Astrocyte of the hippocampus (primary cell): ENCODE results near the gene RHOBTB3.
"Not testable (repeated sequence)": the region's sequence is repeated elsewhere in the genome, so short reads cannot be mapped to it uniquely, and the experiment has no call there.

ENCODE experiments used
- DNase-seq: peaks from one replicate; pipeline ENCODE4 v3.0.0; 2011; ENCODE audit warnings: low read depth, low spot score

RHOBTB3 gene

DNA sequence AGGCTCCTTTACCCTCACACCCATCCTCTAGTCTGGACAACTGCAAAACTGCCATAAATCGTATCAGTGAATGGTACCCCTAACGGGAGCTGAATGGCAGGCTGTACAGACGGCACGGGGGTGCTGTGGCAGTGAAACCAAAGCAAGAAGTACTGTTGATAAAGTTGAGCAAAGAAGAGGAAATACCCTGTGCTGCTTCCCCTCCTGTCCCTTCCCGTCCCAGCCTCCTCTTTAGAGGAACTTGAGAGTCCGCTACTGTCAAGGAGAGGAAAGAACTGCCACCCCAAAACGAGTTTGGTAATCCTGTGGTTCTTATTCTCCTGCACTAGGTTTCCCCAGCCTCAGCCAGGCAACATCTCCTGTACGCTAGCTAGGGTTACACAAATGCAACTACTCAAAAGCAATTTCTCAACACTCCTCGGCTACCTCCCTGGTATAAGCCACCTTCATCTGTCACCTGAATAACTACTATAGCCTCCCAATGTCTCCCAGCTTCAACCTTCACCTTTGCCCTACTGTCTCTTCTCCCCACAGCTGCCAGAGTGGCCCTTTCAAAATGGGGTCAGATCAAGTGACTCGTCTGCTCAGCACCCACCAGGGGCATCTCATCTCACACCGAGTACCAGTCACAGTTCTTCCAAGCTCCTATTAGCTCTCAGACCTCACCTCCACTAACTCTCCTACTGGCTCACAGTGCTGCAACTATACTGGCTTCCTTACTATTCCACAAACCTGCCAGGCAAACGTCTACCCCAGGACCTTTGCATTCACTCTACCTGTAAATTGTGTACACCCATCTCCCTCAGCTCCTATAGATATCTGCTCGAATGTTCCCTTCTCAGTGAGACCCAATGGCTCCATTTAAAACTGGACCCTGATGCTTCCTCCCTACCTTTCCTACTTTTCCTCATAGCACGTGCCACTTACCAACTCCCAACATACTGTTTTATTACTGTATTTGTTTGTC, 87.3 kb downstream of the RHOBTB3 start:
- DNase-seq = no peak

- DNase-seq = no peak
Measured at GRCh38 chr5:95821110-95822021, 90.2 kb downstream of the RHOBTB3 start.

DNA sequence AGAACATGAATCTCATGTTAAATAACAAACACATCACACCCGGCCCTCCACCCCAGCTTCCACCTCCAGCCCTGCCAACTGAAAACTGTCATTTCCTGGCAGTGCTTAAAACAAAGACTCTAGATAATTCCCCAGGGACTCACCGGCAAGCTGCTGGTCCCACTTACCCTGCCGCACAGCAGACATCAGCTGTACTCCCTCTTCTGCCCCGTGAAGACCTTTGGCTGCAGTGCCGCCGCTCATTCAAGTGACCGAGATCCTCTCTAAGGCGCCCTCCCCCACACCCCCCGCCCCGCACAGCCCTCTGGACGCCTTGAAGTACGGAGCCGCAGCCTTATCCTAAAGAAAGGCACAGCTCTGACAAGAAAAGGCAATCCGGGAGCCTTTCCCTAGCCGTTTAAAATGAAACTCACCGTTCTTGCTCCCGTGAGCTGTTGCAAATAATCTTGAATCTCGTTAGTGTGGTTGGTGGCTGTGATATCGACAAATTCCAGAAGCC, 91.0 kb downstream of the RHOBTB3 start:
- DNase-seq = peak; percentile 74

- DNase-seq = peak; percentile 89
Measured at GRCh38 chr5:95822542-95823181, 91.5 kb downstream of the RHOBTB3 start, which contains the start of gene GLRX. Gene GLRX, minus strand, starts transcription at chr5:95822726. Its CDS starts 64 bp downstream, at chr5:95822662.

DNA sequence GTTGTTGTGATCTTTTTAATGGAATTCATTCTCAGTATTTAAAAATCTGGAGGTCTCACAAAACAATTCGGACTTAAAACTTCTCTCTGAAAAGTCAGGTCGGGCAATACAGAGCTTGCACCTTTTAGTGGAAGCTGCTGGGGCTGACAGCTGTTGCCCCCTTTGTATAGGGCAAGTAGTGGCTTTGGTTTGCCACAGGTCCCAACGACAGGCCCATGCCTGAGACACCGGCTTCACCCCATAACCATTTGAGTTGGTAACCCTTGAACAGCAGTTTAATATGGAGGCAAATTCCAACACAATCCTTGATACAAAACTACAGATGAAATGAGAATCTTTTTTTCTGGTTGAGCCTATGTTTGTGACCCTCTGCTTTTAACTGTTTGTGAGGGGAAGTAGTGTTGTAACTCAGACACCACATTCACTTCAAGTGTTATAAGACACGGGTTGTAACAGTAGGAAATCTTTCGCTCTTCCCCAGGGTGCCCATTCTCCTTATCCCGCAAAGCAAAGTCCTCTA, 92.1 kb downstream of the RHOBTB3 start:
- DNase-seq = no peak

DNA sequence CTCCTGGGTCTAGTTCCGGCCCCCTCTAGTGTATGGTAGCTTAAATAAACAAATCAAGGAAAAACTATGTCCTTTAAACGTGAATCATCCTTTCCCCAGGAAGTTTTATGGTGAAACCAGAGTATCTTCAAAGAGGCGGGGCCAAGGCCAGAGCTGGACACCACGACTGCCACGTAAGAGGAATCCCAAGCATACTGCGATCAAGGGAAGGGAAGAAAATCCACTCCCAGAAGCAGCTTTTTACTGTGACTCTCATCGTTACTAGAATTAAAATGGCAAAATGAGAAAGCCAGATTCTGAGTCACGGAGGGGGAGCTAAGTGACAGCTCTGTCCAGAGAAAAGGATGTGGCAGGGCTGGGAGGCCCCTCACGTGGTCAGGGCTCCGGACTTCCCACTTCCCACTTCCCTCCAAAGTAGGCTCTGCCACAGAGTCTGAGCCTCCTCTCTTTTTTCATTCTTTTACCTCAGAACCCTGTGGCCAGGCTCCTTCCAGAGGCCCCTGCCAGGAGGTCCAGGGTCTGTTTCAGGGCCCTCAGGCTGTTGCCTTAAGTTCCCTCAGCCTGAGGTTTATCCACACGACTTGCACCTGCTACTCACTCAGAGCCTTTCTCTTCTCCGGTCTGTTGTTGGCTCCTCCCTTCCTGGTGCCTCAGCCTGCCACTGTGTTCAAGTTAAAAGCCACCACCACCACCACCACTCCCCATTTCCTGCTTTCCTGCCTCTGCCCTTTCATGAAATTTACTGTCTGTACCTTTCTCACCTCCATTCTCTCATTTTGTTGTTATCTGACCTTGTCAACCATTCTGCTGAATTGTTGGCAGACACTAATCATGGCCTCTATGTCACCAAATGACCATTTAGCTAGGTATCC, 92.8 kb downstream of the RHOBTB3 start:
- DNase-seq = peak; percentile 76

GRCh38 chr5:95824747-95825146, 93.6 kb downstream of the RHOBTB3 start:
- DNase-seq = no peak

DNA sequence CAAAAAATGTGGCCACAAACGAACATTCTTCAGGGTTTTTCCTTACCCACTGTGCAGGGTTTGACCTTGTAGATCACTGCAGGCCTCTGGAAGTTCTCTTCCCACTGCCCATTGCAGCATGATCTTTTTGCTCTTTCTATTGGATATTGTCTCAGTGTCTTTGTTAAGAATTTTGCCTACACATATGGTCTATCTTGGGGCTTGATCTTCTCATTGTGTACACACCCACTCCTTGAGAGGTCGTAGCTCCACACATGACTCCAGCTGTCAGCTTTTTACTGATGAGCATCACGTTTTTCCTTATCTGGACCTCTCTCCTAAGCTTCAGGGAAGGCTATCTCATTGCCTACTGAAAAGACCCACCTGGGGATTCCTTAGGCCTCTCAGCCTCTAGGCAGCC, 94.4 kb downstream of the RHOBTB3 start:
- DNase-seq = no peak

GRCh38 chr5:95826949-95827891, 96.1 kb downstream of the RHOBTB3 start:
- no peak for DNase-seq

- no peak for DNase-seq
Measured at GRCh38 chr5:95827892-95828246, 96.7 kb downstream of the RHOBTB3 start.

DNA sequence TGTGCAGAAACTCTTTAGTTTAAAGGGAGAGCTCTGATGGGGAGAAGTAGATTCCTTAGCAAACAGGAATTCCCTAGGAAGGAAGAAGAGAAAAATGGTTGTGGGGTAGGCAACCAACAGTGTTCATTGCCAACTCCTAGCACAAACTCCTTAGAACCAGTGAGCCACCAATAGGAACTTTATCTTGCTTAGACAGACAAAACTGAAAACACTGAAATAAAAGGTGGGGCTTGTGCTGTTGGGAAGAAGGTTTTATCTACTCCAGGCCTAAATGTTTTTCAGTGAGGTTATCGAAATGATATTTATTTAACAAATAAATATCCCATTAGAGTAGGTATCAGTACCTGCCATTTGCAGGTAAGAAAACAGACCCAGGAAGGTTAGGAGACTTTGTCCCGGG, 99.1 kb downstream of the RHOBTB3 start:
- DNase-seq = no peak

DNA sequence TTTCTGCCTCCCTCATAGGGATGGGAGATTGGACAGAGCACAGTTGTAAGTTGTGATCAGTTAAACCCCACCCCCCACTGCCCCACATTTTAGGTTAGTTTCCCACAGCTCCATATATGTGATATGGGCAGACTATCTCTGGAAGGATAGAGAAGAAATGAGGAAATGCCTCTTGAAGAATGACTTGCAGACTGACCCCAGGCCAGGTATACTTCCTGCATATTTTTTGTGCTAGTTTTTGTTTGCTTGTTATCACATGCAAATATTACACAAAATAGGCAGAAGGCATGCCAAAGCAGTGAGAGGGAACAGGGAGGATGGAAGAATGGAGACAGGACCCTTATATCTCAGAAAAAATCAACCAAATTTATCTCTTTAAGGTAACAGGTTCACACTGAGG, 101.5 kb downstream of the RHOBTB3 start:
- no peak for DNase-seq

GRCh38 chr5:95835682-95836385, 104.7 kb downstream of the RHOBTB3 start:
- no peak for DNase-seq

DNA sequence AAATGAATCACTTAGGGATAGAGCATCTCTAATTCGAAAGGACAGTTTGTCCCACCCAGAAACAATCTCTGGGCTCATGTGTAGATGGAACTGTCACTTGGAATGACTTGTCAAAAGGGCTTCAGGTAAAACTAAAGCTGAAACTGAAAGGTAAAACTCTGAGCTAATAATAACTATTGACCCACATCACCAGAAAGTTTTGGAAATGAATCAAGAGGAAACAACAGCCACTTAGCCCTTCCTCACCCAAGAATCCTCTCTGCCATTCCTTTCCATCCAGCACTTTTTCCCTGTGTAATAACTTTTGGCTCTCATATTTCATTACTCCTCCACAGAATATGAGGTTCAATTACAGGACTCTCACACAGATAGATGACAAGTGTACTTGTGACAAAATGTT, 105.4 kb downstream of the RHOBTB3 start:
- DNase-seq = no peak

DNA sequence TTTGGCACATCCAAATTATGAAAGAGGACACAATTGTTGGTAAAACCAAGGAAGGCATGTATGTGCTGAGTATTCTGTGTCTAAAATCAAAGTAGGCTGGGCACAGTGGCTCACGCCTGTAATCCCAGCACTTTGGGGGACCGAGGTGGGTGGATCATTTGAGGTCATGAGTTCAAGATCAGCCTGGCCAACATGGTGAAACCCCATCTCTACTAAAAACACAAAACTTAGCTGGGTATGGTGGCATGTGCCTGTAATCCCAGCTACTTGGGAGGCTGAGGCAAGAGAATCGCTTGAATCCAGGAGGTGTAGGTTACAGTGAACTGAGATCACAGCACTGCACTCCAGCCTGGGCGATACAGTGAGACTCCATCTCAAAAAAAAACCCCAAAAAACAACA, 105.8 kb downstream of the RHOBTB3 start:
- not testable (repeated sequence) for DNase-seq

DNA sequence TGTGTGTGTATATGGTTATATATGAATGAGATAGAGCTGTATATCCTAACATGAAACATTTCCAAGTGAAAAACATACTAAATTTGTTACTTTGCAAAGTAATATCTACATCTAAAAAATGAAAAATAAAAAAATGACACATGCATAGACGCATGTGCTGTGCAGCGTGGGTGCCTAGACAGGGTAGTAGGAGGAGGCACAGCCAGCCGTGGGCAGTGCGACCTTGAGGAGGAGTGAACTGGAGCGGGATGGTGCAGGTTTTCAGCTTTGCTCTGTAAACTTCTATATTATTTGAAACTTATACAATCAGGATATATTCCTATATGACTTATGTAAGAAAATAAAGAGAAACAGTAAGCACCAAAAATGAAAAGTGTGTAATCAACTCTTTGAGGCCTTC, 106.4 kb downstream of the RHOBTB3 start:
- no peak for DNase-seq

DNA sequence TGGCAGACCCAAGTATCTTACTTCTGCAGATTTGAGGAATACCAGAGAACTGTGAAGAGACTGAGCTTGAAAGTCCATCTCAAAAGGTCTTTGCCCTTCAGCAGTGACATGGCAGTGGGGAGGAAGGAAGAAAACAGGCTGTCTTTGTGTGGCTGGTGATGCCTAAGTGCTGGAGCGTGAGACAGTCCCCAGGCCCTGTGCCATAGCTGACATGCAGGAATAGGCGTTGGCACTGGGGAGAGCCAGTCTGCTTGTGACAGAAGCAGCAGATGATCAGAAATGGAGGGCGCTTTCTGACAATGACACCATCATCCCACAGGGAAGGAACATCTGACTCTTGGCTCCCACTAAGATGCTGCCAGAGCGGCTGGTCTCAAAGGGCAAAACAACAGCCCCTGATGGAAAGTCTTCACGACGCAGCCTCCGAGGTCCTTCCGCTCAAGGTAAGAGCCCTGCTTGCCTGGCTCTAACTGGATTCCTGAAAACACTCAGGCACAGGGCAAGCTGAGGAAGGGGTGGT, 106.9 kb downstream of the RHOBTB3 start:
- DNase-seq = no peak

GRCh38 chr5:95838556-95838955, 107.4 kb downstream of the RHOBTB3 start:
- DNase-seq = no peak
